Hematopoietic multipotent progenitor cell treated with erythropoietin and hydrocortisone succinate and interleukin-3 and kit ligand, for 15 days (in vitro differentiated cells): ENCODE measurements around the gene NUDT16L1.
"Not testable (repeated sequence)": the region's sequence is repeated elsewhere in the genome, so short reads cannot be mapped to it uniquely, and the experiment has no call there.

ENCODE experiments used
- DNase-seq: peaks from one replicate; pipeline ENCODE4 v3.0.0-alpha.2; 2015; ENCODE audit warnings: low spot score

NUDT16L1 gene

DNA sequence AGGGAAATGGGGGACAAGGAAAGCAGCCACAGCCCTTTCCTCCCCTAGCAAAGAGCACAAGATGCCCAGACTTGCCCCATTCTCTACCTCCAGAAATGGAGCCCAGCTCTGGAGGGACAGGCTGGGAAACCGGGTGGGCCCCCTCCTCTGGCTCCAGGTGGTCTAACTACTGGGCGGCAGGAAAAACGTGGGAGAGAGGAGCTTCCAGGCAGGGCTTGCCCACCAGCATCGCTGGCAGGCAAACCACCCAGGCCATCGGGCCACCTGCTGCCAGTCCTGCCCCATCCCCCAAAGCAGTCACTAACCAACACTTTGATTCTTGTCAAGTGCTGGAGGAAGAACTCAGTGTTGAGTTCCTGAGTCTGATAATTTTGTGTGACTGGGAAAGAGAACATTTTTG is 25.1 kb downstream of the NUDT16L1 start:
- no peak for DNase-seq

DNA sequence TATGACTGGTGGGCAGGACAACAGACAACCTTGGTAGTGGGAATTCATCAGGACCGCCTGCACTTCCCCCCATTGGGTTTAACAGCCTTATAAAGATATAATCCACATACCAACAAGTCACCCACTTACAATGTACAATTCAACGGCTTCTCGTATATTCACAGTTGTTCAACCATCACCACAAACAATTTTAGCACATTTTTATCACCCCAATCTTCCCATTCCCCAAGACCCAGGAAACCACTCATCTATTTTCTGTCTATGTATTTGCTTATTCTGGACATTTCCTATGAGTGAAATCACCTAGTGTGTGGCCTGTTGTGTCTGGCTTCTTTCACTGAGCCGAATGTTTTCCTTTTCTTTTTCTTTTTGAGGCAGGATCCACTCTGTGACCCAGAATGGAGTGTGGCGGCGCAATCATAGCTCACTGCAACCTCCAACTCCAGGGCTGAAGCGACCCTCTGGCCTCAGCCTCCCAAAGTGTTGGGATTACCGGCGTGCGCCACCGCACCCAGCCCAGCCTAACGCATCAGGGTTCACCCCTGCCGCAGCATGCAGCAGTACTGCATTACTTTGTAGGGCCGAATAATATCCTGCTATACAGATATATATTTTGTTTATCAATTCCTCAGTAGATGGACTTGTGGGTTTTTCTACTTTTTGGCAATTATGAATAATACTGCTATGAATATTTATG is 29.9 kb downstream of the NUDT16L1 start:
- no peak for DNase-seq

DNA sequence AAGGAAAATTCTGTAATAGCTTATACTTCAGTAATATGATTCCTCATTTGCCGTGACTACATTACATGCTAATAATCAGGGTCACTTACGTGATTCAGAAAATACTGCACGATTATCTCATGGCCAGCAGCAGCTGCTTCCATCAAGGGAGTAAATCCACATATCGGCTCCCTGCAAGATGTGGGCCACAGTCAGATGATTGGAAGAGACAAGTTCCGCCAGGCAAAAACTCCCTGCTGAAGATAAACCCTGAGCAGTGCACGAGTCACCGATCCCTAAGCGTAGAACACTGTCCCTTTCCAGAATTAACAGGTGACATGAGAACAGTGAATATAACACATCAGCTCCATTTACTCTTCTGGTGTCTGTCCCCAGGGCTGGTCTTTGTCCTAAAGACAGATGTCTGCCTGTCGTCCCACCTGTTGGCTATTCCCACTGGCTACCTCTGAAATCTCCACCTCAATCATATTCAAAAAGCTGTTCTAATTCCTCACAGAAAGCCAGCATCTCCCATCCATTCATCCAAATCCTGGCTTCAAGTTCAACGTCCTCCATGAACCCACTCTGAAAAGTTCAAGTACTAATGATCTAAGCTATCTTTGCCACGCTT is 31.4 kb downstream of the NUDT16L1 start:
- no peak for DNase-seq

DNA sequence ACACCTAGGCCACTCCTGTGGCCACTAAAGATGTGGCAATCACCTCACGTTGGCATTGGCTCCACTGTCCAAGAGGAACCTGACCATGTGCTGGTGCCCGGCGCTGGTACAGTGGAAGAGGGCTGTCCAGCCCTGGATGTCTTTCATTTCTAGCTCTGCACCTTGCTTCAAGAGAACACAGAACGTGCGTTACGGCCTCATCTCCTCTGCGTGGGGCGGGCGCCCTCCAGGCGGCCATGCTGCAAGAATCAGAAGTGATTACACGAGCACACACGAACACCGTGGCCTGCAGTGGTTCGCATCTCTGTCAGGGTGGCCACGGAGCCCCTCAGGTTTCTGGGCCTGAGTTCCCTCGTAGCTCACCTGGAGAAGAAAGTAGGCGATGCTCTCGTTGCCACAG is 33.3 kb downstream of the NUDT16L1 start:
- no peak for DNase-seq

DNA sequence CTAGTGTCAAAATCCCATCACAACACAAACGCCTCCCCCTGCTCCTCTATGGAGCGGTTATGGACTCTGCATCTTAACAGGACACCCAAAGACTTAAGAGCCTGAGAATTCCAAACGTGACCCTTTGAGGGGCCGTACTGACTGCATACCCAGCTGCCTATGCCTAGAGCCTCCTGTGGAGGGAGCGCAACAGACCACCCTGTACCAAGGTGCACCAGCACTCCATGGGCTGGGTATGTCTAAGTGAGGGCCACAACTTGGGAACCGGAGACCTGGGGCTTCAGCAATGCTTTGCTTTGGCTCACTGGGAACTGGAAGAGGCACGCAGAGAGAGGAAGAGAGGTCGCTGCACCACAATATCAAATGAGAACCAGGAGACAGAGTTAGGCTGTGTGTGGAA is 35.3 kb downstream of the NUDT16L1 start:
- DNase-seq = no peak

DNA sequence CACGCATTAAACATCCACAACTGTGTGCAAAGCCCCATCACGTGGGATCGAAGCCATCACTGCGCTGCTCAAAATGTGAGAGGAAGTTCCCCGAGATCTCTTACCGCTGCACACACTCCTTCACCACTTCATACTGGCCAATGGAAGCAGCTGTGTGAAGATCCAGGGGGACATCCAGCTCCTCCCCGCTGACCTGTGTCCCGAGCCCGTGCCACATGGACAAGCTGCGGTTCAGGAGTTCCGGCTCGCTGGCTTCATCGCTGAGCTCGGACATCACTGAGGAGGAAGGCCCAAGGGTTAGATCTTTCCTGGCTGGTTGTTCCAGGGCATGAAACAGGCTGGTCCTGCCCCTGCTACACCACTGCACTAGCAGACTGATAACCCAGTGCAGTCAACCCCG is 36.5 kb downstream of the NUDT16L1 start:
- DNase-seq = no peak

DNA sequence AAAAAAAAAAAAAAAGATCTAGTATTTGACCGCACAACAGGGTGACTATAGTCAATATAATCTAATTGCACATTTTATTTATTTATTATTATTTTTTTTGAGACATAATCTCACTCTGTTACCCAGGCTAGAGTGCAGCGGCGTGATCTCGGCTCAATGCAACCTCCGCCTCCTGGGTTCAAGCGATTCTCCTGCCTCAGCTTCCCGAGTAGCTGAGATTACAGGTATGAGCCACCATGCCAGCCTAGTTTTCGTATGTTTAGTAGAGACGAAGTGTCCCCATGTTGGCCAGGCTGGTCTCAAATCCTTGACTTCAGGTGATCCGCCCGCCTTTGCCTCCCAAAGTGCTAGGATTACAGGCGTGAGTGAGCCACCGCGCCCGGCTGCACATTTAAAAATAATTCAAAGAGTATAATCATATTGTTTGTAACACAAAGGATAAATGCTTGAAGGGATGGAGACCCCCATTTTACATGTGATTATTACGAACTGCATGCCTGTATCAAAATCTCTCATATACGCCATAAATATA is 39.9 kb downstream of the NUDT16L1 start:
- no peak for DNase-seq

DNA sequence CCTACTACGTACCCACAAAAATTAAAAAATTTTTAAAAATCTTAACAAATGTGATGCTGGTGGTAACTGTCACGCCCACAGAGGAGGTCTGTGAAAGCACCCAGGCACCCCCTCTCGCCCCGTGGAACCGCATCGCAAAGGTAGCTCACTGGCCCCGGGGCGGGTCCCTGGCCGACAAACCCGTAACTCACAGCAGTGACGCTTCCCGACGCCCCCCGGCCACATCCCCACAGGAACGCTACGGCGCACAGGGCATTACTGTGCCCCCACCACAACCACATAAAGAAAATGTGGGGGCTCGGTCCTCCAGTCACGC is 40.3 kb downstream of the NUDT16L1 start:
- no peak for DNase-seq

DNA sequence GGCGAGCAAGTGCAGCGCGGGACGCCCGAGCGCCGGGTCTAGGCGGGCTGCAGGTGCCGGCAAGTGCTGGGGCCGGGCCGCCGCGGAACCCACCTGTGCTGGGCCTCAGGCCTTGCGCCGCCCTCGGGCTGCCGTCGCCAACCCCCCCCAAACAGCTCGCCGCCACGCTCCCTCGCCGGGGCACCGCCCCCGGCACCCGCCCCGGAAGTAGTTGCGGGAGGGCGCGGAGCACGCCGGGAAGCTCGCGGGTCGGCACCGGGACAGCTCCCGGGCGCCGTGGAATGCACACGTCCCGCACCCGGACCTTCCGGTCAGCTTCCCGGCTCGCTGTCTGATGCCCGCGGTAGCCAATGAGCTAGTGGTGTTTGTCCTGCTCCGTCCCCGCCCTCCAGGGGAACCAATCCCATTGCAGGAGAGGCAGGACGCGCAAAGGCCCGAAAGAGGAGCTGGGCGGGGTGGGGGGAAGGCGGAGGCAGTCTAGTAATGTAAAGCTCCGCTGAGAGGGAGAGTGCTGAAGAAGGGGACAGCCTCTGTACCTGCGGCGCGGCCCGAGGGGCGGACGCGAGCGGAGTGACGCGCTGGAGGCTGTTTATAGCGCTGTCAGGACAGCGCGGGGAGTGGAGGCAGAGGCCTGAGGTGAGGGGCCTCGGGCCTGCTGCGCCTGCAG is 40.8 kb downstream of the NUDT16L1 start, which contains the start of the genes ANKS3 and DNAAF8:
ANKS3 (minus strand) TSS at position 209 of the 667 bp plus-strand sequence. CDS start 4,122 bp downstream, outside the sequence.
DNAAF8 (plus strand) TSS at position 475 of the 667 bp plus-strand sequence. CDS start 1,978 bp downstream, outside the sequence.
- DNase-seq = peak; percentile 82

DNA sequence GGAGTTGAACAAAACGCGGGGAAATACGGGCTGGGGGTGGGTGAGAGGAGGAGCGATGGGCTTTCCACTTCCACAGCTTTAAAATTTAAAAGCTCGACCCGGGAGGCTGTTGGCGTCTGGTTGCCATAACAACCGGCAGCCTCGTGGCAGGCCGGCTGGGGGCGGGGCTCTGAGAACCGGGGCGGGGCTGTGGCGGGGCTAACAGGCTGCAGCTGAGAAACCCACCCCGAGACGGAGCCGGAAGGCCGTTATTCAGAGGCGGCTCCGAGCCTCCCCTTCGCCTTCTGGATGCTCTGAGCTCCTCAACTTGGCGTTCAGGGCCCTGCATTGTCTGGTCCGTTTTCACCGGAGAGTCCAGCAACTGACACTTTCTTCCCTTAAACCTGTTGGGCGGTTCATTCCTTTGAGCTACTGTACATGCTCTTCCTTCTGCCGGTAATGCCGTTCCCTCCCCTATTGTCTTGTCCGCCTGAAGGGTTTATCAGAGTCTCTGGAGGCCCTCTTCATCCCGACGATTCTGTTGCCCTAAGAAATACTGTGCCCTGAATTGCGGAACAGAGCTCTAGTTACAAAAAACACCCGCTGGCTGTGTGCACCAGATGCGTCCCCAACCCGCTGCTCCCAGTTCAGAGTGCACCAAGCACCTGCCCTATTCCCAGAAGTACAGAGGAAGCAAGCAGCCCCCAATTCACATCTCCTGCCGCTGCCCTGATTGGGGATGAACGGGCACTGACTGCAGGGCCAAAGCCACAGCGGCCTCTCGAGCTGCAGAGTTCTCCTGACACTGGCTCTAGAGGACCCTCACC is 41.6 kb downstream of the NUDT16L1 start:
- peak; percentile 83 for DNase-seq

DNA sequence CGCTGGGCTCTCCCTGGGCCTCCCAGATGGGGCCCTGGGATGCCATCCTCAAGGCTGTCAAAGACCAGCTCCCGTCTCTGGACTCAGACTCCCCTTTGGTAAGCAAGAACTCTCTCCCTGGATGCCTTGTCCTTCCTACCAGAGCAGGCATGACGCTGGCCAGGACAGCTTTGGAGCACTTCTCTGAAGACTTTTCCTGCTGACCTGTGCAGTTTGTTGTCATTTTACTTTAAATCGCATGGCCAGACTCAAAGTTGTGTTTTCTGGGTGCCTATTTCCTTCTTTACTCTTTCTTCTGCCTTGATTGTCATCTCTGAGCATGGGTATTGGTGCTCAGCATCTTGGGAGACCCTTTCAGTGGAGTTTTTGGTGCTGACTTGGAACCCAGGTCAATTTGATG is 43.2 kb downstream of the NUDT16L1 start:
- no peak for DNase-seq

DNA sequence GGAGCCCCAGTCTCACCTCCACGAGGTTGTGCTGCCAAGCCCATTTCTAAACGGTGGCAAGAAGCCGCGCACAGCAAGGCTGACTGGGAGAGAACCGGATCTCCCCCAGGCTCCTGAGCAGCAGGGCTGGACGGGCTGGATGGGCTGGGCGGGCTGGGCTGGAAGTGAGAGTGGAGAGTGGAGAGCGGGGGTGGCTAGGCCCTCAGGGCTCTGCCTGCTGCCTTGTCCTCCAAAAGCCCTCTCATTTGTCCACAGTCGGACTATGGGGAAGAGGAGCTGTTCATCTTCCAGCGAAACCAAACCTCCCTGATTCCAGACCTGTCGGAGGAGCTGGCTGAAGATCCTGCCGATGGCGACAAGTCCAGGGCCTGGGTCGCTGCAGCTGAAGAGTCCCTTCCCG is 44.2 kb downstream of the NUDT16L1 start:
- DNase-seq = no peak

DNA sequence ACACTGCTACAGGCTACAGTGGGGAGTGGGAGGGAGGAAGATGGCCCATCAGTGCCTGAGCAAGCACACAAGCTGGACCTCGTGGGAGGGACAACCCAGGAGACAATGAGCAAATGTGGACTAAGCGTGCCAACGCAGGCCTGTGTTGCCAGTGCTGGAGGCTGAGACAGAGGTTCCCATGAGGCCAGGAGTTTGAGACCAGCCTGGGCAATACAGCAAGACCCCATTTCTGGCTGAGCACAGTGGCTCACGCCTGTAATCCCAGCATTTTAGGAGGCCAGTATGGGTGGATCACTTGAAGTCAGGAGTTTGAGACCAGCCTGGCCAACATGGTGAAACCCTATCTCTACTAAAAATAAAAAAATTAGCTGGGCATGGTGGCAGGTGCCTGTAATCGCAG is 45.0 kb downstream of the NUDT16L1 start:
- not testable (repeated sequence) for DNase-seq

DNA sequence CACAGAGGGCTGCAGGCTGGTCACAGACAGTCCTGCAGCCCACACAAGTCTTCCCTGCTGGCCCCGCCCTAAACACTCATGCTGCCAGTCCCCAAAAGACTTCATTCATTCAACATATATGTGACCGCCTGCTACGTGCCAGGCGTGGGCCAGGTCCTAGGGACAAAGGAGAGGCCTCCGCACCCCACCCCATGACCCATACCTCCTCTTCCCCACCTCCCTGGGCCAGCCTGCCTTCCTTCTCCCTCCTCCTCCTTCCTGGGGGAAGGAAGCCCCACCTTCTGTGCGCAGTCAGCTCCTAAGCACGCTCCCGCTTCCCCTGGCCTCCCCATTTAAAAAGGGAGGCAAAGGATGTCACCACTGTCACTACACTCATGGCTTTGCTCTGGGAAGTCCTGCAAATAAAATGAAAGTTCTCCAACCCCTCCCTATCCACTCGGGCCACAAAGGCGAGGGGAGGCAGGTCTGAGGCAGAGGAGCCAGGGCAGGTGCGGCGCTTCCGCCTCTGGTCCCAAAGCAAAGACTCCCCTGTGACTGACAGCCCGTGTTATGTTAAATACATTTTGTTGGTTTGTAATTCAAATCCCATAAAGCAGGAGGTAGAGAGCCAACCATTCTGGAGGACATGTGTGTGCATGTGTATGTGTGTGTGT is 50.0 kb downstream of the NUDT16L1 start:
- DNase-seq = no peak

DNA sequence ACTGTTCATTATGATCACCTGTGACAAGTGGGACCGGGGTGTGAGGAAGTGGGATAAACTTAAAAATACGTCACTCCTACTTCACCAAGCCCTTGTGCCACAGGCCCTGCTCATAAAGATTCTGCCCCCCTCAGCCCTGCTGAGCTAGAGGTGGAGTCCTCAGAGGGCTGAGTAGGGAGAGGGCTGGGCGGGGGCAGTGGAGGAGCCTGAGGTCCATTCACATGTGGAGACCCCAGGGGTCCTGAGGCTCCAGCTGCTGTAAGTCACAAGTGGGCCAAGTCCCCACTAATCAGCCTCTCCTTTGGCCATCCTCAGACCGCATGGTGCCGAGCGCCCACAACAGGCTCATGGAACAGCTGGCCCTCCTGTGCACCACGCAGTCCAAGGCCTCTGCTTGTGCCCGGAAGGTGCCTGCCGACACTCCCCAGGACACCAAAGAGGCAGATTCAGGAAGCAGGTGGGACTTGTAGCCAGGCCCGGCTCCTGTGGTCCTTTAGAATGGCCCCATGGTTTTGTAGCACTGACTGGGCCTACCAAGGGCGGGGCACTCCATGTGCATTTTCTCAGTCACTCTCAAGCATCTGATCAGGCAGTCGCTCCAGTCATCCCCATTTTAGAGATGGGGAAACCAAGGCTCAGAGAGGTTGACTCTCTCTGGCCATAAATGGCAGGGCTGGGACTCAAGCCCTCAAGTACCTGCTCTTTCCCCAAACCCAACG is 51.4 kb downstream of the NUDT16L1 start:
- no peak for DNase-seq

DNA sequence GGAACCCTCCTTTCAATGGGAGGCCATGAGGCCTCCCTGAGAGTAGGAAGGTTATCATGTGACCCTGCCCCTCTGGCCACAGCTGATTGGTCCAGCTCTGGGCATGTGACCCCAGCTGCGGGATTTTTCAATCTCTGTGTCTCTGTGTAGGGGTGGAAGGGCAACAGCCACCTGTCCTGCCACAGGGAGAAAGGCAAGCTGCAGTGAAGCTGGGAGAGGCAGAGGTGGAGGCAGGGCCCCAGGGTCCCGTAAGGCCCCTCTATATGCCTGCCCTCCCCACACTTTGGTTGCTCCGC is 51.9 kb downstream of the NUDT16L1 start:
- no peak for DNase-seq
